ENCODE measurements around the gene TTC9C.
"Not testable (repeated sequence)": the region's sequence is repeated elsewhere in the genome, so short reads cannot be mapped to it uniquely, and the experiment has no call there.

Gene TTC9C

DNA sequence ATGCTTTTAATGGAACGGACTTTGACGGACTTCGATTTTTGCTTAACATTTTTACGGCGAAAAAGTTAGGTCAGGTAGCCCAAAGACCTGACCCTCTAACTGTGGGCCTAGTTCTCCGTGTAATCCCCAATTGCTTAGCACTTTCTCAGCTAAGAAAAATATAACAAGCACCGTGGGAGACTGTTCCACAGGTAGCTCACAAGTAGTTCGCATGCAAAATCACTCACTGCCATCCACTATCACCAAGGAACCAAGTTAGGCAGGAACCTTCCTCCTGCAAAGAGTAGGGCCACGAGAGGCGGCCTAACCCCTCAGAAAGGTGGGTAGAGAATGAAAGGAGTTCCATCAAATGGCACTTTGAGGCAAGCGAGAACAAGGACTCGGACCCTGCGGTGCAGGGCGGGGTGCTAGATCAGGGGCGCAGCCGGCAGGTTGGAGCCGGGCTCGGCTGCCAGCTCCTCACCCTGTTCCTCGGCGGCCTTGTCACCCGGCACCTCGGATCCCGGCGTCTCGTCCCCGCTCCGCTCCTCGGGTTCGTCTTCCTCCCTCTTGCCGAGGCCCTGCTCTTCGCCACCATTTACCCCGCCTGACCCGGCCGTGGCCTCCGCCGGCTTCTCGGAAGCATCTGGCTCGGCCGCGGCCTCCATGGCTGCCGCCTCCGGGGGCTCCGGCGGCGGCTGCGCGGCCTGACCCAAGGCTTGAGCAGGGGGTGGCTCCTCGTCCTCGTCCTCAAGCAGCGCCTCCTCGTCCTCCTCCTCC lies 2.0 kb upstream of the TTC9C start:
- TF ChIP-seq, protein P1, sequence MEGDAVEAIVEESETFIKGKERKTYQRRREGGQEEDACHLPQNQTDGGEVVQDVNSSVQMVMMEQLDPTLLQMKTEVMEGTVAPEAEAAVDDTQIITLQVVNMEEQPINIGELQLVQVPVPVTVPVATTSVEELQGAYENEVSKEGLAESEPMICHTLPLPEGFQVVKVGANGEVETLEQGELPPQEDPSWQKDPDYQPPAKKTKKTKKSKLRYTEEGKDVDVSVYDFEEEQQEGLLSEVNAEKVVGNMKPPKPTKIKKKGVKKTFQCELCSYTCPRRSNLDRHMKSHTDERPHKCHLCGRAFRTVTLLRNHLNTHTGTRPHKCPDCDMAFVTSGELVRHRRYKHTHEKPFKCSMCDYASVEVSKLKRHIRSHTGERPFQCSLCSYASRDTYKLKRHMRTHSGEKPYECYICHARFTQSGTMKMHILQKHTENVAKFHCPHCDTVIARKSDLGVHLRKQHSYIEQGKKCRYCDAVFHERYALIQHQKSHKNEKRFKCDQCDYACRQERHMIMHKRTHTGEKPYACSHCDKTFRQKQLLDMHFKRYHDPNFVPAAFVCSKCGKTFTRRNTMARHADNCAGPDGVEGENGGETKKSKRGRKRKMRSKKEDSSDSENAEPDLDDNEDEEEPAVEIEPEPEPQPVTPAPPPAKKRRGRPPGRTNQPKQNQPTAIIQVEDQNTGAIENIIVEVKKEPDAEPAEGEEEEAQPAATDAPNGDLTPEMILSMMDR (IDR thresholded peaks at IDR 0.05; ENCODE audit: low read depth, low read length, poor library complexity, severe bottlenecking), result no peak
- TF ChIP-seq EZH2phosphoT487 (IDR thresholded peaks at IDR 0.05; ENCODE audit: borderline replicate concordance, low read length), result no peak
- peaks cover 73% of the 10 kb centered on the region for H3K36me3 ChIP-seq (ENCODE audit: control insufficient read depth, low read length)
- H3K79me2 ChIP-seq (ENCODE audit: control insufficient read depth, low read length), result peaks cover 87% of the 10 kb centered on the region
- no peaks in the 10 kb centered on the region for H3K27me3 ChIP-seq (ENCODE audit: control insufficient read depth, low read length)
- peaks cover 27% of the 10 kb centered on the region for H3K4me1 ChIP-seq (ENCODE audit: control insufficient read depth, low read length)
- H3K9me3 ChIP-seq (ENCODE audit: control insufficient read depth, insufficient read depth, low read length), result no peaks in the 10 kb centered on the region
- no peaks in the 10 kb centered on the region for H3K9me2 ChIP-seq (replicated peaks; ENCODE audit: control insufficient read depth, low read length)
- peak overlapping the region; percentile 85 for H3K4me2 ChIP-seq (ENCODE audit: low read length)
- peak overlapping the region; percentile 90 for H3K4me3 ChIP-seq (ENCODE audit: low read length)
- H4K20me1 ChIP-seq (ENCODE audit: control insufficient read depth, insufficient read depth, low read depth, low read length), result peaks cover 25% of the 10 kb centered on the region
- no peaks in the 10 kb centered on the region; the same call in 1 of the 2 replicates for H3F3A ChIP-seq (ENCODE audit: control insufficient read depth, insufficient read depth)
- peak overlapping the region; percentile 92 for H3K27ac ChIP-seq (ENCODE audit: low read depth, low read length)

DNA sequence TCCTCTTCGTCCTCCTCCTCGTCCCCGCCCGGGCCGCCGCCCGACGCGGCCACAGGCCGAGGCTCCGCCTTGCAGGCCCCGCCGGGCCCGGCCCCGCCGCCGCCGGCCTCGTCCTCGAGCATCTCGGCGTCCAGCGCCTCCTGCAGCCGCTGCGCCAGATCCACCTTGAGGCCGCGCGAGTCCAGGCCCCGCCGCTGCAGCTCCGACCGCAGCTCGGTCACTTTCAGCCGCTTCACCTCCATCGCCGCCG lies 1.4 kb upstream of the TTC9C start:
- peaks cover 25% of the 10 kb centered on the region for H4K20me1 ChIP-seq (ENCODE audit: control insufficient read depth, insufficient read depth, low read depth, low read length)
- no peaks in the 10 kb centered on the region; the same call in 1 of the 2 replicates for H3F3A ChIP-seq (ENCODE audit: control insufficient read depth, insufficient read depth)
- H3K4me1 ChIP-seq (ENCODE audit: control insufficient read depth, low read length), result peaks cover 29% of the 10 kb centered on the region
- peak overlapping the region; percentile 92 for H3K27ac ChIP-seq (ENCODE audit: low read depth, low read length)
- H3K4me3 ChIP-seq (ENCODE audit: low read length), result peak overlapping the region; percentile 90
- H3K9me3 ChIP-seq (ENCODE audit: control insufficient read depth, insufficient read depth, low read length), result no peaks in the 10 kb centered on the region
- no peaks in the 10 kb centered on the region for H3K9me2 ChIP-seq (replicated peaks; ENCODE audit: control insufficient read depth, low read length)
- peak overlapping the region; percentile 85 for H3K4me2 ChIP-seq (ENCODE audit: low read length)
- TF ChIP-seq EZH2phosphoT487 (IDR thresholded peaks at IDR 0.05; ENCODE audit: borderline replicate concordance, low read length), result no peak
- H3K79me2 ChIP-seq (ENCODE audit: control insufficient read depth, low read length), result peaks cover 87% of the 10 kb centered on the region
- peaks cover 72% of the 10 kb centered on the region for H3K36me3 ChIP-seq (ENCODE audit: control insufficient read depth, low read length)
- H3K27me3 ChIP-seq (ENCODE audit: control insufficient read depth, low read length), result no peaks in the 10 kb centered on the region

DNA sequence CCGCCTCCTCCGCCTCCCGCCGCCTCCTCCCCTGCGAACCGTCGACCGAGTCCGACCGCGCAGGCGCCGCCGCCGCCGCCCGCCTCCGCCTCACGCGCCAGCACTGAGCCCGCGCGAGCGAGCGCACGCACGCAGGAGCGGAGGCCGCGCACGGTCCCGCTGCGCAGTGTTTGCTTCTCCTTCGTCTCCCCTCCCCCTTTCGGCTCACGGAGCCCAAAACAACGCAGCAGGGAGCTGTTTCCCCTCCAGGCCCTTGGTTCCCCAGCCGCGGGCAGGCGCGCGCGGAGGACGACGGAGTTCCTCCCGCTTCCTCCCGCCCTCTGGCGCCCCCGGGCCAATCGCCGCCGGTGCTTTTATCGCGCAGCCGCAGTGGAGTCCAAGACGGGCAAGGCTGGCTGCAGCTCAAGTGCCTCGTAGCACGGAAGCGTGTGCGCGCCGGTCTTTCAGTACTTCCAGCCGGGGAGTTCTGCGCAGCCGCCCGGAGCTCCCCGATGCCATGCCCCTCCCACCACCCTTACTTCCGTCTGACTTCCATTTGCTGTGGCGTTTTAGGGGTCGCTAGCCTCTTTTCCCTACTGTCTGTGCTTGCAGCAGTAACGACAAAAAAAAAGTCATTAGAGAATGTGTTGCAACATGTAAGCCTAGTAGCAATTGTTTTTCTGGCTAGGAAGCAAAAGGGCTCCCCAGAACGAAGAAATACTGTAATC lies 968 bp upstream of the TTC9C start, which contains the start of gene HNRNPUL2:
Gene HNRNPUL2, minus strand, starts transcription at position 293 of the 707 bp plus-strand sequence. CDS start 301 bp downstream, outside the sequence.
- Histone ChIP-seq H3K27me3 (ENCODE audit: control insufficient read depth, low read length) (no peaks in the 10 kb centered on the region), H3K4me2 (ENCODE audit: low read length) (peak within 1 kb of the TSS; percentile 85), H3K4me3 (ENCODE audit: low read length) (peak within 1 kb of the TSS; percentile 90), H3K27ac (ENCODE audit: low read depth, low read length) (peak within 1 kb of the TSS; percentile 92), H3K4me1 (ENCODE audit: control insufficient read depth, low read length) (peaks cover 29% of the 10 kb centered on the region), H3F3A (ENCODE audit: control insufficient read depth, insufficient read depth) (no peaks in the 10 kb centered on the region; the same call in 1 of the 2 replicates), H3K9me3 (ENCODE audit: control insufficient read depth, insufficient read depth, low read length) (no peaks in the 10 kb centered on the region), H3K36me3 (ENCODE audit: control insufficient read depth, low read length) (peaks cover 70% of the 10 kb centered on the region), H4K20me1 (ENCODE audit: control insufficient read depth, insufficient read depth, low read depth, low read length) (peaks cover 25% of the 10 kb centered on the region), H3K79me2 (ENCODE audit: control insufficient read depth, low read length) (peaks cover 87% of the 10 kb centered on the region), H3K9me2 (replicated peaks; ENCODE audit: control insufficient read depth, low read length) (no peaks in the 10 kb centered on the region)
- TF ChIP-seq EZH2phosphoT487 (IDR thresholded peaks at IDR 0.05; ENCODE audit: borderline replicate concordance, low read length), result no peak
- TF ChIP-seq, protein P1 (IDR thresholded peaks at IDR 0.05; ENCODE audit: low read depth, low read length, poor library complexity, severe bottlenecking), result no peak

DNA sequence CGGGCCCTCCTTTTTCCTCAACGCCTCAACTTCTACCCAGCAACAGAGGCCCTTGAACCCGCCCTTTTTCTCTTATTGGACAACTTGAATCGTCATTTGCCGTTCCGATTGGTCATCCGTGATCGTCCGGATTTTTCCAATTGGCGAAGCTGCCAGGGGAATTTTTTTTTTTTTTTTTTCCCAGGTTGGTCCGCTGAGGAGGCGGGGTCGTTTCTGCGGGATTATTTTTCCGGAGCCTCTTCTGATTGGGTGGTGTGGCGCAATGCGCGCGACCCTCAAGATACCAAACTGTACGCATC lies 465 bp upstream of the TTC9C start:
- Histone ChIP-seq H3K4me2 (ENCODE audit: low read length) (peak overlapping the region; percentile 85), H3K9me3 (ENCODE audit: control insufficient read depth, insufficient read depth, low read length) (no peaks in the 10 kb centered on the region), H3K36me3 (ENCODE audit: control insufficient read depth, low read length) (peaks cover 68% of the 10 kb centered on the region), H3K79me2 (ENCODE audit: control insufficient read depth, low read length) (peaks cover 87% of the 10 kb centered on the region), H3K27me3 (ENCODE audit: control insufficient read depth, low read length) (no peaks in the 10 kb centered on the region), H4K20me1 (ENCODE audit: control insufficient read depth, insufficient read depth, low read depth, low read length) (peaks cover 25% of the 10 kb centered on the region), H3F3A (ENCODE audit: control insufficient read depth, insufficient read depth) (no peaks in the 10 kb centered on the region; the same call in 1 of the 2 replicates), H3K27ac (ENCODE audit: low read depth, low read length) (peak overlapping the region; percentile 92), H3K4me3 (ENCODE audit: low read length) (peak overlapping the region; percentile 90), H3K9me2 (replicated peaks; ENCODE audit: control insufficient read depth, low read length) (no peaks in the 10 kb centered on the region), H3K4me1 (ENCODE audit: control insufficient read depth, low read length) (peaks cover 29% of the 10 kb centered on the region)
- TF ChIP-seq, protein P1 (IDR thresholded peaks at IDR 0.05; ENCODE audit: low read depth, low read length, poor library complexity, severe bottlenecking), result no peak
- no peak for TF ChIP-seq EZH2phosphoT487 (IDR thresholded peaks at IDR 0.05; ENCODE audit: borderline replicate concordance, low read length)

DNA sequence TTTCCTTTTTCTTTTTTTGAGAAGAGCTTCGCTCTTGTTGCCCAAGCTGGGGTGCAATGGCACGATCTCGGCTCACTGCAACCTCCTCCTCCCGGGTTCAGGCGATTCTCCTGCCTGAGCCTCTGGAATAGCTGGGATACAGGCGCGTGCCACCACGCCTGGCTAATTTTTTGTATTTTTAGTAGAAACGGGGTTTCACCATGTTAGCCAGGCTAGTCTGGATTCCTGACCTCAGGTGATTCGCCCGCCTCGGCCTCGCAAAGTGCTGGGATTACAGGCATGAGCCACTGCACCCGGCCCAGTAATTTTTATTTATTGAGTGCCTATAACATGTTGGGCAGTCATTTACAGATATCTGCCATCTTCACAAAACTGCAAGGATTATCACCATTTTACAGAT lies 1.8 kb downstream of the TTC9C start:
- Histone ChIP-seq H3K4me3 (ENCODE audit: low read length) (peak overlapping the region; percentile 90), H3K4me2 (ENCODE audit: low read length) (peak overlapping the region; percentile 76), H3K79me2 (ENCODE audit: control insufficient read depth, low read length) (peaks cover 80% of the 10 kb centered on the region), H3K4me1 (ENCODE audit: control insufficient read depth, low read length) (peaks cover 18% of the 10 kb centered on the region), H4K20me1 (ENCODE audit: control insufficient read depth, insufficient read depth, low read depth, low read length) (peaks cover 12% of the 10 kb centered on the region), H3K36me3 (ENCODE audit: control insufficient read depth, low read length) (peaks cover 62% of the 10 kb centered on the region)
- not testable (repeated sequence) for H3F3A ChIP-seq (ENCODE audit: control insufficient read depth, insufficient read depth); H3K27me3 ChIP-seq (ENCODE audit: control insufficient read depth, low read length); H3K9me2 ChIP-seq (replicated peaks; ENCODE audit: control insufficient read depth, low read length); H3K27ac ChIP-seq (ENCODE audit: low read depth, low read length); H3K9me3 ChIP-seq (ENCODE audit: control insufficient read depth, insufficient read depth, low read length)
